ENCODE results near the gene SFTPB.

DNA sequence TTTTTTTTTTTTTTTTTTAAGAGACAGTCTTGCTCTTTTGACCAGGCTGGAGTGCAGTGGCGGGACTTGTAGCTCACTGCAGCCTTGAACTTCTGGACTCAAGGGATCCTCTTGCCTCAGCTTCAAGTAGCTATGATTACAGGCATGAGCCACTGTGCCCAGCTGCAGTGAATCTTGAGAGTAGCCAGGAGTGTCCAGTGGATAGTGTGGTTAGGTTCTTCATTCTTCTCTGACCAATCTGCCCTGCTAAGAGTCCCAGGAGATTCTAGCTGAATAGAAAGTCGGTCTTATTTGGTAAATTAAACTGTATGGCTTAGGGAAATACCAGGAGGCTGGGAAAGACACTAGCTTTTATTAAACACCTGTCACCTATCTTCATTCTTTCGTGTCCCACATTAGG is 36.7 kb downstream of the SFTPB start:
- TF ChIP-seq, protein P1, sequence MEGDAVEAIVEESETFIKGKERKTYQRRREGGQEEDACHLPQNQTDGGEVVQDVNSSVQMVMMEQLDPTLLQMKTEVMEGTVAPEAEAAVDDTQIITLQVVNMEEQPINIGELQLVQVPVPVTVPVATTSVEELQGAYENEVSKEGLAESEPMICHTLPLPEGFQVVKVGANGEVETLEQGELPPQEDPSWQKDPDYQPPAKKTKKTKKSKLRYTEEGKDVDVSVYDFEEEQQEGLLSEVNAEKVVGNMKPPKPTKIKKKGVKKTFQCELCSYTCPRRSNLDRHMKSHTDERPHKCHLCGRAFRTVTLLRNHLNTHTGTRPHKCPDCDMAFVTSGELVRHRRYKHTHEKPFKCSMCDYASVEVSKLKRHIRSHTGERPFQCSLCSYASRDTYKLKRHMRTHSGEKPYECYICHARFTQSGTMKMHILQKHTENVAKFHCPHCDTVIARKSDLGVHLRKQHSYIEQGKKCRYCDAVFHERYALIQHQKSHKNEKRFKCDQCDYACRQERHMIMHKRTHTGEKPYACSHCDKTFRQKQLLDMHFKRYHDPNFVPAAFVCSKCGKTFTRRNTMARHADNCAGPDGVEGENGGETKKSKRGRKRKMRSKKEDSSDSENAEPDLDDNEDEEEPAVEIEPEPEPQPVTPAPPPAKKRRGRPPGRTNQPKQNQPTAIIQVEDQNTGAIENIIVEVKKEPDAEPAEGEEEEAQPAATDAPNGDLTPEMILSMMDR (IDR thresholded peaks at IDR 0.05; ENCODE audit: poor library complexity, severe bottlenecking) = no peak
- TF ChIP-seq MXI1 (conservative IDR thresholded peaks at IDR 0.05; ENCODE audit: poor library complexity, severe bottlenecking) (no peak), POLR2AphosphoS5 (IDR thresholded peaks at IDR 0.05) (no peak), EZH2 (IDR thresholded peaks at IDR 0.05; ENCODE audit: borderline replicate concordance, insufficient read depth, low read length, poor library complexity, severe bottlenecking) (no peak), TAF1 (IDR thresholded peaks at IDR 0.05; ENCODE audit: low read depth) (no peak), EP300 (conservative IDR thresholded peaks at IDR 0.05; ENCODE audit: poor library complexity, severe bottlenecking) (no peak), RAD21 (conservative IDR thresholded peaks at IDR 0.05) (no peak)
